ENCODE measurements around the gene PLCB4. TPM values are rescaled to one million over a fixed set of nuclear protein-coding genes. Genes with fewer than 3 reads are reported as not detected.

The PLCB4 gene
- total RNA-seq, 1 experiment from 2014 or later, result 10.0 TPM

DNA sequence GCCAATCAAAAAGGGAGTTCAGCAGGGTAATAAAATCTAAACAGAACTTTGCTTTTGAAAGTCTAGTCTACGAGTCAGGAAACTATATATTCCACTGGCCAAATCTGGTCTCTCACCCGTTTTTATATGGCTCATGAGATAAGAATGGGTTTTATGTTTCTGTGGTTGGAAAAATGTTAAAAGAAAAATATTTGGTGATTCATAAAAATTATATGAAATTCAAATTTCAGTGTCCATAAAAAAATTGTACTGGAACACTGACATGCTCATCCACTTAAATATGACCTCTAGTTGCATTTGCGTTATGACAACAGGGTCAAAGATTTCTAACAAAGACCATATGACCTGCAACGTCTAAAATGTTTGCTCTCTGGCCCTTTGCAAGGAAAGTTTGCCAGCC lies 423.2 kb downstream of the PLCB4 start:
- DNase-seq (ENCODE audit: low read depth), result no peak
- in situ Hi-C loops (cut with HindIII; ENCODE audit: low pct_unique_long_range_greater_than_20kb, low sequenced_read_pairs), result no loop called here

GRCh38 chr20:9493803-9494202 lies 424.9 kb downstream of the PLCB4 start:
- DNase-seq (ENCODE audit: low read depth), result peak; percentile 4
- in situ Hi-C loops (cut with HindIII; ENCODE audit: low pct_unique_long_range_greater_than_20kb, low sequenced_read_pairs), result no loop called here

- in situ Hi-C loops (cut with HindIII; ENCODE audit: low pct_unique_long_range_greater_than_20kb, low sequenced_read_pairs), result no loop called here
- no peak for DNase-seq (ENCODE audit: low read depth)
Observed at GRCh38 chr20:9495701-9496100, 426.8 kb downstream of the PLCB4 start.

DNA sequence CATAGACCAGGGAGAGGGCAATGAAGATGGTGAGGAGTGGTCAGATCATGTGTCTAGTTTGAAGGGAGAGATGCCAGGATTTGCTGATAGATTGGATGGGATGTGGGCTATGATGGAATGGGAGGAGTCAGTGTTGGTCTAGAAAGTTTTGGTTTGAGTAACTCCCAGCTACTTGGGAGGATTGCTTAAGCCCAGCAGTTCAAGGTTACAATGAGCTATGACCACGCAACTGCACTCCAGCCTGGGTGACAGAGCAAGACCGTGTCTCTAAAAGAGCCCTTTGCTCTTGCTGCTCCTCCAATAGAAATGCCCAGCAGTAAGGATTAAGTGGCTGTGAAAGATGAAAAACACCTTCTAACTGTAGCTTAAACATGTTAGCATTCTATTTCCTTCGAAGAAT lies 427.3 kb downstream of the PLCB4 start:
- in situ Hi-C loops (cut with HindIII; ENCODE audit: low pct_unique_long_range_greater_than_20kb, low sequenced_read_pairs), result no loop called here

DNA sequence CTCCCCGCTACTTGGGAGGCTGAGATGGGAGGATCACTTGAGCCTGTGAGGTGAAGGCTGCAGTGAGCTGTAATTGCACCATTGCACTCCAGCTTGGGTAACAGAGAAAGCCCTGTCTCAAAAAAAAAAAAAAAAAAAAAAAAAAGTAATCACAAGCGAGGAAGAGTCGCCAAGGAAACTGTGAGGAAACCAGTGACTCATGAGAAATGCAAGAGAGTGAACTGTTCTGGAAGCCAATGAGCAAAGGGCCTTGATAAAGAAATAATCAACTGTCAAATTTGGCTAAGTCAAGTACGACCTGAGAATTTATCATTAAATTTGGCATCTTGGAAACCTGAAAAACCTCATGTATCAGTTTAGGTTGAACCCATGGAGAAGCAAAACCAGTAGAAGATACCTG lies 429.4 kb downstream of the PLCB4 start:
- DNase-seq (ENCODE audit: low read depth), result no peak
- in situ Hi-C loops (cut with HindIII; ENCODE audit: low pct_unique_long_range_greater_than_20kb, low sequenced_read_pairs), result no loop called here

More for the DNA sequence above, 427.3 kb downstream of the PLCB4 start:
- no peak for DNase-seq (ENCODE audit: low read depth)

GRCh38 chr20:9499126-9499899 lies 430.4 kb downstream of the PLCB4 start:
- in situ Hi-C loops (cut with HindIII; ENCODE audit: low pct_unique_long_range_greater_than_20kb, low sequenced_read_pairs), result no loop called here
- DNase-seq (ENCODE audit: low read depth), result no peak

DNA sequence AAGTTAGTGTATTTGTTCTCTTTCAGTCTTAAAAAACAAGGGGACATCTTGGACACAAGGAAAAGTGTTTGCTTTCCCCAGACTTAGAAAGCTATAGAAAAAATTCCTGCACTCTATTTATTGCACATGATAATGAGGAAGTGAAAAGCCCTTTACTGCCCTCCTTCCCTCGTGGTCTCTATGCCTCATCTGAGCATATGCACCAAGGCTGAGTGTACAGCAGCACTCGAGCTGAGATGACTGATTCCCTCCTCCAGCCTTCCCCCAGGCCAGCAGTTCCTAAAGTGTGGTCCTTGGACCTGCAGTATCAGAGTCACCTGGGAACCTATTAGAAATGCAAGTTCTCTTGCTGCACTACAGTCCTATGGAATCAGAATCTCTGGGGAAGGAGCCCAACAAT lies 431.2 kb downstream of the PLCB4 start:
- in situ Hi-C loops (cut with HindIII; ENCODE audit: low pct_unique_long_range_greater_than_20kb, low sequenced_read_pairs), result no loop called here
- DNase-seq (ENCODE audit: low read depth), result no peak

DNA sequence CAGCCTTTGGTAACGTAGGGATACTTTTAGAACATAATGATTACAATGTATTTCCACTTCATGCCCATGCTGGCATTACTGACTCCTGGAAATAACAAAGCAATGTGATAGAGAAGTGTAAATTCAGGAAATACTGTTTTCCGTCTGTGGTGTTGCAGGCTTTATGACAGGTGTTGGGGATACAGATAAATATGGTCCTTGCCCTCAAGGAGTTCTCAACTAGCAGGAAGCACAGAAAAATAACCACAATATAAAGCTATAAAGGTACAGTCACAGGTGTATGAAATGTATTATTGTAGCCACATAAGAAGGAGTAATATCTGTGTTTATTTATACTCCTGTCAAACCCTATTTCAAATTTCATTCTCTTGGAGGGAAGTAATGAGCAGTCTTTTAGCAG lies 432.6 kb downstream of the PLCB4 start:
- in situ Hi-C loops (cut with HindIII; ENCODE audit: low pct_unique_long_range_greater_than_20kb, low sequenced_read_pairs), result no loop called here
- DNase-seq (ENCODE audit: low read depth), result no peak

DNA sequence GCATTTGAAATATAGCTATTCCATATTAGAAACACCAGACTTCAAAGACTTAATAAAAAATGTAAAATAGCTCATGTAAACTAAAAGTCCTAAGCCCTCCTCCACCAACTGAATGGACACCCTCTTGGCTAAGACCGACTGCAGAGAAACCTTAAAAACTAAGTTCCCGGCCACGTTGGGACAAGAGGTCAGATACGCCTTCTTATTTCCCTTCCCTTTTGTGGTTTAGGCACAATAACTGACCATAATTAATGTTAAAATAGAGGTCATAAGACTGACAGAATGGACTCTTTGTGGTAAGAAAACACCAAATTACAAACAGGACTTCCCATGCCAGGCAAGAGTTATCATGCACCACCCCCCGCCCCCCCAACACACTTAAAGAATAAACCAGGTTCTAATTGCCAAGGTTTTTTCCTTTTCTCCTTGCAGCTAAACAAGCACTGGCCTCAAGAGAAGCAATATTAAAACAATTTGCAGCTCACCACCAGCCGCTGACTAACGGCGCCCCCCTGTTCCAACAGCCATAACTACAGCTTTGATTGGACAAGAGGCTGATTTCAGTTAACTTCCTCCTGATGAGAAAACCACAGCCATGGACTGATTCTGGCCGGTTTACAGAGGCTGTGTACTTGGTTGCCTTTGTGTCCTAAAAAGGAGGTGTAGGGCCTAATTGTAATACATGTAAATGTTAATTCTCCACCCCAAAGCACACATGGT lies 434.8 kb downstream of the PLCB4 start:
- in situ Hi-C loops (cut with HindIII; ENCODE audit: low pct_unique_long_range_greater_than_20kb, low sequenced_read_pairs), result no loop called here
- no peak for DNase-seq (ENCODE audit: low read depth)

GRCh38 chr20:9506280-9506821 lies 437.5 kb downstream of the PLCB4 start:
- in situ Hi-C loops (cut with HindIII; ENCODE audit: low pct_unique_long_range_greater_than_20kb, low sequenced_read_pairs), result no loop called here
- no peak for DNase-seq (ENCODE audit: low read depth)

- in situ Hi-C loops (cut with HindIII; ENCODE audit: low pct_unique_long_range_greater_than_20kb, low sequenced_read_pairs), result no loop called here
- no peak for DNase-seq (ENCODE audit: low read depth)
Observed at GRCh38 chr20:9506964-9507369, 438.1 kb downstream of the PLCB4 start.

DNA sequence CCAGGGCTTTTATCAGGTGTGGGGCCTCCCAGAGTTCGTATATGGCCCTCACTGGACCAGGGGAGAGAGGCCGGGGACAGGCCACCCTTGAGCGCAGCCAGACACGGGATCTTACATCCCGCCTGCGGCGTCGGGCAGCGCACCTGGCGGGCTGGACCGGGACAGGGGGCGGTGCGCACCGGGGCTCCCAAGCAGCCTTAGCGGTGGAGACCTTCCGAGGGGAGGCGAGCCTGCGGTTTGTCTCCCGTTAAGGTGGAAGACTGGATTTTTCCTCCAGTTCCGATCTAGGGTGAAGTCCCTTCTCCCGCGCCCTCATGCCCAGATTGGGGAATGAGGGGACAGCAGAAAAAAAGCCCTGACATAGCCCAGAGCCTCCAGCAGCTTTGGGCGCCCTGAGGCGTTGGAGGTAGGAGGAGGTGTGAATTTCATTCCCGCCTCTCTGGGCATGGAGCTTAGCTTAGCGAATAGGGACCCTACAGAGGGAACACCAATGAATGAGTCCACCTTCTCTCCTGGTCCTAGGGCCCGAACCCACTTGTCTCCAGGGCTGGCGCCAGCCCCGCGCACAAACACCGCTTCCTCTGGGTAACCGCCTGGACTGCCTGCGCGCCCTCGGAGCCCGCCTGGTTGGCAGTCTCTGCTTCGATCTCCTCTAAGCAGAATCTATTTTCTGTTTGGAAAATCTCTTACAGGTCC lies 438.8 kb downstream of the PLCB4 start:
- in situ Hi-C loops (cut with HindIII; ENCODE audit: low pct_unique_long_range_greater_than_20kb, low sequenced_read_pairs), result no loop called here
- no peak for DNase-seq (ENCODE audit: low read depth)

GRCh38 chr20:9508240-9508661 lies 439.4 kb downstream of the PLCB4 start:
- in situ Hi-C loops (cut with HindIII; ENCODE audit: low pct_unique_long_range_greater_than_20kb, low sequenced_read_pairs), result no loop called here
- DNase-seq (ENCODE audit: low read depth), result no peak

GRCh38 chr20:9508696-9509178 lies 439.9 kb downstream of the PLCB4 start:
- DNase-seq (ENCODE audit: low read depth), result no peak
- in situ Hi-C loops (cut with HindIII; ENCODE audit: low pct_unique_long_range_greater_than_20kb, low sequenced_read_pairs), result no loop called here

DNA sequence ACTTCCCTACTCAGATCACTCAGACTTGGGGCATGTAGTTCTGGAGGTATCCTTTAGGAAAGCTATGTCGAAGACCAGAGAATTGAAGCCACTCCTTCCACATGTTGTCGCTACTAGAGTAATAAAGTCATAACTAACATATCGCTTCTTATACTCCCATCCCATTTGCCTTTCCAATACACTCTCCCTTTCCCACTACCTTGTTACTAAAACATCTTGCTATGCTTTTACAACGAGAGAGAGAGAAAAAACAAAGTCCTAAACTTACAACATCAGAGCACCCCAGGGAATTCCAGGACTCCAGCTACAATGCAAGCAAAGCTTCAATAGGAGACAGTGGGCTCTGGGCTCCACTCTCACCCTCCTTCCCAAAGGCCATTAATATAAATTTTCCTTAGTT lies 440.4 kb downstream of the PLCB4 start:
- in situ Hi-C loops (cut with HindIII; ENCODE audit: low pct_unique_long_range_greater_than_20kb, low sequenced_read_pairs), result no loop called here
- no peak for DNase-seq (ENCODE audit: low read depth)

GRCh38 chr20:9510911-9511310 lies 442.0 kb downstream of the PLCB4 start:
- no peak for DNase-seq (ENCODE audit: low read depth)
- in situ Hi-C loops (cut with HindIII; ENCODE audit: low pct_unique_long_range_greater_than_20kb, low sequenced_read_pairs), result no loop called here

DNA sequence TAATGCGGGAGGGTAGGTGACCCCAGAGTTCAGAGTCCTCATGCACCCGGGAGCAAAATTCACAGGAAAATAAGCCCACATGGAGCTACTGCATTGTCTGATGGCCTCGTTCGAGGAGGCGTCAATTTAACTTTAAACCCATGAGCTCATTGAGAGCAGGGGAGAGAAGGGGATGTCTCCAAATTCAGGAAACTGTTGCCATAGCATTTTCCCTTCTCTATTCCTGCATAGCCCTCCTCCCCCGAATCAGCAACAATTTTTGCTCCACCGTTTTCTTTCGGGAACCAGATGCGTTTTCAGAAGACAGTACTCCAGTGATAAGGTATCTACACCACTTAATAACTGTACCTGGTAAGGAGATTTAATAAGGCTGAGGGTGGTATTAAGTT lies 445.2 kb downstream of the PLCB4 start:
- in situ Hi-C loops (cut with HindIII; ENCODE audit: low pct_unique_long_range_greater_than_20kb, low sequenced_read_pairs), result no loop called here
- DNase-seq (ENCODE audit: low read depth), result no peak

- in situ Hi-C loops (cut with HindIII; ENCODE audit: low pct_unique_long_range_greater_than_20kb, low sequenced_read_pairs), result no loop called here
- no peak for DNase-seq (ENCODE audit: low read depth)
Observed at GRCh38 chr20:9514461-9515213, 445.8 kb downstream of the PLCB4 start, which contains the start of gene LAMP5. LAMP5 (plus strand) TSS chr20:9514590; CDS start chr20:9514853, 263 bp downstream.

Measured in Caki2 (cell line).